DND-41 (cell line): ENCODE measurements around the gene CDC7.
A peak's percentile ranks its signal among the peaks of the same experiment; 100 is the strongest.

Experiments
- ATAC-seq: fragments of 200-7000 bp; cut with Tn5 transposase; 3 replicates; pipeline ENCODE4 v1.9.1; 2021; ENCODE audit warnings: low read depth; ENCODE audit not compliant: insufficient read depth
- DNase-seq: peaks from one replicate; pipeline ENCODE4 v3.0.0-alpha.2; 2020
- H2AFZ ChIP-seq: 2 replicates; pipeline ENCODE4 v1.6.0; 2012; ENCODE audit warnings: low read depth, low read length
- H3K27ac ChIP-seq: 2 replicates; pipeline ENCODE4 v1.5.1; 2012; ENCODE audit warnings: low read length, inconsistent platforms
- H3K27me3 ChIP-seq: fragments of 200-600 bp; sonication (generic); 2 replicates; pipeline ENCODE4 v1.6.0; 2012; ENCODE audit warnings: low read length, mild to moderate bottlenecking, inconsistent platforms; ENCODE audit not compliant: insufficient read depth, poor library complexity
- H3K36me3 ChIP-seq: 2 replicates; pipeline ENCODE4 v1.5.1; 2012; ENCODE audit warnings: low read length, inconsistent platforms; ENCODE audit not compliant: insufficient read depth
- H3K4me1 ChIP-seq: 2 replicates; pipeline ENCODE4 v1.5.1; 2012; ENCODE audit warnings: mild to moderate bottlenecking, low read length; ENCODE audit not compliant: insufficient read depth
- H3K4me2 ChIP-seq: 2 replicates; pipeline ENCODE4 v1.6.0; 2012; ENCODE audit warnings: mild to moderate bottlenecking, moderate library complexity, low read length, inconsistent platforms; ENCODE audit not compliant: insufficient read depth
- H3K4me3 ChIP-seq, 2 experiments: fragments of 200-600 bp in 1 of 2; shearing (Covaris generic) in 1 of 2; 2 replicates each; pipeline ENCODE4 v1.5.1; 2012 to 2016; ENCODE audit warnings: inconsistent platforms in 2 of 2, low read length in 2 of 2, mild to moderate bottlenecking in 2 of 2, low read depth in 1 of 2, moderate library complexity in 1 of 2
- H3K79me2 ChIP-seq: 2 replicates; pipeline ENCODE4 v1.6.0; 2012; ENCODE audit warnings: low read length, inconsistent platforms; ENCODE audit not compliant: insufficient read depth
- H3K9ac ChIP-seq: 2 replicates; pipeline ENCODE4 v1.6.0; 2012; ENCODE audit warnings: low read depth, mild to moderate bottlenecking, inconsistent platforms, low read length, moderate library complexity
- H3K9me3 ChIP-seq: 2 replicates; pipeline ENCODE4 v1.5.1; 2012; ENCODE audit warnings: low read length, moderate library complexity, mild to moderate bottlenecking, inconsistent platforms; ENCODE audit not compliant: insufficient read depth, severe bottlenecking
- H4K20me1 ChIP-seq: 2 replicates; pipeline ENCODE4 v1.6.0; 2012; ENCODE audit warnings: low read length; ENCODE audit not compliant: insufficient read depth
- CTCF ChIP-seq: IDR thresholded peaks from 2 replicates; pipeline ENCODE4 v1.5.1; 2012; ENCODE audit warnings: borderline replicate concordance, low read length, moderate library complexity, mild to moderate bottlenecking; ENCODE audit not compliant: poor library complexity, severe bottlenecking; ENCODE audit errors: extremely low read depth
- EZH2 ChIP-seq: IDR thresholded peaks from 3 replicates; pipeline ENCODE4 v1.6.1; 2012; ENCODE audit warnings: borderline replicate concordance, low read depth, mild to moderate bottlenecking, moderate library complexity, low read length, inconsistent platforms; ENCODE audit not compliant: severe bottlenecking

CDC7 gene

GRCh38 chr1:91499346-91499745 lies 1.3 kb upstream of the CDC7 start:
- no peak for ATAC-seq
- no peak overlapping the region for H3K27ac ChIP-seq
- H2AFZ ChIP-seq = no peak overlapping the region
- H3K9me3 ChIP-seq = no peaks in the 10 kb centered on the region
- no peak overlapping the region for H3K4me3 ChIP-seq
- no peak for TF ChIP-seq EZH2
- no peak overlapping the region for H3K9ac ChIP-seq
- H3K79me2 ChIP-seq = peaks cover 37% of the 10 kb centered on the region
- peaks cover 11% of the 10 kb centered on the region for H3K36me3 ChIP-seq
- peaks cover 9% of the 10 kb centered on the region; the same call in 1 of the 2 replicates for H4K20me1 ChIP-seq
- H3K4me2 ChIP-seq = no peak overlapping the region
- H3K27me3 ChIP-seq = no peaks in the 10 kb centered on the region
- peaks cover 35% of the 10 kb centered on the region for H3K4me1 ChIP-seq
- DNase-seq = no peak

- Histone ChIP-seq H3K4me3 (peak overlapping the region; percentile 71 to 79; a peak in 3 of 4 replicates), H3K27ac (peak overlapping the region; percentile 85), H3K79me2 (peaks cover 44% of the 10 kb centered on the region), H3K36me3 (peaks cover 19% of the 10 kb centered on the region), H2AFZ (peak overlapping the region; percentile 87), H3K4me2 (peak overlapping the region; percentile 72), H3K27me3 (no peaks in the 10 kb centered on the region), H3K4me1 (peaks cover 43% of the 10 kb centered on the region), H3K9ac (peak overlapping the region; percentile 85), H3K9me3 (no peaks in the 10 kb centered on the region), H4K20me1 (peaks cover 17% of the 10 kb centered on the region; the same call in 1 of the 2 replicates)
- no peak for DNase-seq
- peak; percentile 12 for ATAC-seq
- TF ChIP-seq EZH2 (no peak), CTCF (no peak)
Observed at GRCh38 chr1:91499904-91500755, 521 bp upstream of the CDC7 start.

- no peak for DNase-seq
- ATAC-seq = peak; percentile 54
- peaks cover 32% of the 10 kb centered on the region for H3K36me3 ChIP-seq
- peak overlapping the region; percentile 72 for H3K4me2 ChIP-seq
- peak overlapping the region; percentile 85 for H3K27ac ChIP-seq
- TF ChIP-seq CTCF (no peak), EZH2 (no peak)
- H3K4me1 ChIP-seq = peaks cover 56% of the 10 kb centered on the region
- H3K4me3 ChIP-seq = peak overlapping the region; percentile 71 to 79
- H2AFZ ChIP-seq = peak overlapping the region; percentile 87
- H3K79me2 ChIP-seq = peaks cover 58% of the 10 kb centered on the region
- peaks cover 29% of the 10 kb centered on the region; the same call in 1 of the 2 replicates for H4K20me1 ChIP-seq
- H3K9me3 ChIP-seq = no peaks in the 10 kb centered on the region
- H3K27me3 ChIP-seq = no peaks in the 10 kb centered on the region
- H3K9ac ChIP-seq = peak overlapping the region; percentile 85
Observed at GRCh38 chr1:91501523-91501851, 836 bp downstream of the CDC7 start.

- no peaks in the 10 kb centered on the region for H3K27me3 ChIP-seq
- H2AFZ ChIP-seq = 0 out of 2 replicates have a peak overlapping the region, but pooled peaks have one; percentile 87
- H3K4me2 ChIP-seq = peak overlapping the region; percentile 72
- H3K4me3 ChIP-seq = peak overlapping the region; percentile 71 to 79; a peak in 3 of 4 replicates
- H3K79me2 ChIP-seq = peaks cover 64% of the 10 kb centered on the region
- H3K36me3 ChIP-seq = peaks cover 32% of the 10 kb centered on the region
- H3K9me3 ChIP-seq = no peaks in the 10 kb centered on the region
- H3K9ac ChIP-seq = peak overlapping the region; percentile 85
- peak overlapping the region; percentile 85 for H3K27ac ChIP-seq
- peaks cover 61% of the 10 kb centered on the region for H3K4me1 ChIP-seq
- DNase-seq = no peak
- no peak for TF ChIP-seq EZH2
- TF ChIP-seq CTCF = no peak
- peaks cover 35% of the 10 kb centered on the region; the same call in 1 of the 2 replicates for H4K20me1 ChIP-seq
- no peak for ATAC-seq
Observed at GRCh38 chr1:91501971-91502671, 1.5 kb downstream of the CDC7 start.
